GM18868 (cell line): ENCODE measurements around the gene XRCC4.
"Not testable (repeated sequence)": the region's sequence is repeated elsewhere in the genome, so short reads cannot be mapped to it uniquely, and the experiment has no call there.

Experiments used
- ATAC-seq: cut with Tn5 transposase; IDR thresholded peaks from one replicate; pipeline ENCODE4 v1.9.1; 2021; ENCODE audit warnings: mild to moderate bottlenecking, moderate library complexity; ENCODE audit not compliant: unreplicated experiment

The XRCC4 gene

DNA sequence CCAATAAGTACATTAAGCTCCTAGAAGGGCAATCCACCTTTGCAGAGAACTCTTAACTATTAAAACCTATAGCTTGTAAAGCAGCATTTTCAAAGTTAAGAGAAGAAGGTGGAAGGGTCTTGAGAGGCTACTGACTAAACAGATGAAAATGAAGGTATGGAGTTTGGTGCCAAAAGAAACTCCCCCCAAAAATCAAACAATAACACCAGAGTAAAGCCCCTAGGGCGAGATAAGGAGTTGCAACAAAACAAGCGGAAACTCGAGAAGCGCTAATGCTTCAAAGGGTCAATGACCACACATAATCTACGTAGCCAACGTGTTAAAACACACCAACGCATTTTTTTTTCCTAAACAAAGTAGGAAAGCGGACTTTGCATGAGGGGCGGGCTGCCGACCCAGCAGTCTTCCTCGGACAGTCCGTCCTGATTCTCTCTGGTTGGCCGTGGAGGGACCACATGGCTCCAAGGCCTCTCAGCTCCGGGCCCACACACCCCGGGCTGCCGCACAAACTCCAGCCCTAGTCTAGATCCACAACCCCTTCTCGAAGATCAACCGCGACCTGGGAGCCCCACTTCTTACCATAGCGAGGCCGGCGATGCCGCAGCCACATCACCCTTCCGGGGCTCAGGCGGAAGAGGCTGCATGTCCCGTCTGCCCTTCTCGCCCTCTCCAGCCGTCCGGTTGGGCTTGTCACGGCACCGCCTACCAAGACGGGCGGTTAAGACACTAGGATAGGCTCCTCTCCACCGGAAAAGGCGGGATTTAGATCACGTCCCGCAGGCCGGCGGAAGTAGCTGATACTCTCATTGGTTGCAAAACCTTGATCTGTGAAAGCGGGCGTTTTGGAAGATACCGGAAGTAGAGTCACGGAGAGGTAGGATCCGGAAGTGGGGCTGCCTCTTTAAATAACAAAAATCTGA lies at the start of gene XRCC4, which contains the start of gene TMEM167A:
XRCC4 (plus strand) TSS at position 806 of the 920 bp plus-strand sequence. CDS start 27,373 bp downstream, outside the sequence.
TMEM167A (minus strand) TSS at position 653 of the 920 bp plus-strand sequence; CDS start at position 582, 71 bp downstream.
- ATAC-seq = peak; percentile 98

DNA sequence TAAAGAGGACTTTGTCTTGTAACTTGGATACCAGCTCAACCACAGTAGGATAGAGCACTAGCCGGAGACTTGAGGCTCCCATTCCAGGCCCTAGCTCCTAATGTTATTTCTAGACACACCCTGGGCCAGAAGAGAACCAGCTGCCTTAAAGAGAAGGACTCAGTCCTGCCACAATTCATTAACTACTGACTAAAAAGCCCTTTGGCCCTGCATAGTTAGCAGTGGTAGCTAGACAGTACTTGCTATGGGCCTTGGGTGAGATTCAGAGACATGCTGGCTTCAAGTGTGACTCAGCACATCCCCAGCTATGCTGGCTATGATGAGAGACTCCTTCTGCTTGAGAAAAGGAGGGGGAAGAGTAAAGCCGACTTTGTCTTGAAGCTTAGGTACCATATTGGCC lies 47.4 kb upstream of the XRCC4 start:
- no peak for ATAC-seq

DNA sequence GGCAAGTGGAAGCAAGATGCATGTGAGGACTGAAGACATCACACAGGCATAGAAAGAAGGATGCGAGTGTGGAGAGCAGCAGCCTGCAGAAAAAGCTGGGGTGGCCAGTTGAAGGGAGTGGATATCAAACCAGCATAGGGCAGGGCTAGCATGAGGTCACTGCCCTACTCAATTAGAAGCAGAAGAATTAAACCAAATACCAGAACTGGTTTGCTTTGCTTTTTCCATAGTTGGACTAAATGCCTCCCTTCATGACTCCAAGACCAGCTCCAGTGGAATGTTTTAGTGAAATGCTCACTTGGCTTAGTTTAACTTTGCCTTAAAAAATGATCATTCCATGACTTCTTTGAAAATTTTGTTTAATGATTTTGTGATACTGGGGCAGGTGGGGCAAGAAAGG lies 46.0 kb upstream of the XRCC4 start:
- no peak for ATAC-seq

DNA sequence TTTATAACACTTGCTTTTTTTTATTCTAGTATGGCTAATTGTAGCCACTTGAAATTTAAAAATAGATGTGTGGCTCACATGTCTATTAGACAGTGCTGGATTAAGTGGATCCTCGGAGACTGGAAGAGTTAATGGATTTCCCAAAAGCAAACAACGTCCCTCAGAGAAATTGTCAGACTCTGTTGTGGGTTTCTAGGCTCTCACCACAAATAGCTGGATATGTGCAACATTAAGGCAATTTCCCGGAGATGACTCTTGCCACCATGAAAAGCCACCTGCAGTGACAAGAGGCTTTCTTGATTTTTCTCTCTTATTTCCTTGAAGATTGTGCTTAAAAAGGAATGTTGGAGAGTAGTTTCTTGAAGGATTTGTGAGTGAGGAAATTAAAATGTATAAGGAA lies 43.3 kb upstream of the XRCC4 start:
- ATAC-seq = no peak

DNA sequence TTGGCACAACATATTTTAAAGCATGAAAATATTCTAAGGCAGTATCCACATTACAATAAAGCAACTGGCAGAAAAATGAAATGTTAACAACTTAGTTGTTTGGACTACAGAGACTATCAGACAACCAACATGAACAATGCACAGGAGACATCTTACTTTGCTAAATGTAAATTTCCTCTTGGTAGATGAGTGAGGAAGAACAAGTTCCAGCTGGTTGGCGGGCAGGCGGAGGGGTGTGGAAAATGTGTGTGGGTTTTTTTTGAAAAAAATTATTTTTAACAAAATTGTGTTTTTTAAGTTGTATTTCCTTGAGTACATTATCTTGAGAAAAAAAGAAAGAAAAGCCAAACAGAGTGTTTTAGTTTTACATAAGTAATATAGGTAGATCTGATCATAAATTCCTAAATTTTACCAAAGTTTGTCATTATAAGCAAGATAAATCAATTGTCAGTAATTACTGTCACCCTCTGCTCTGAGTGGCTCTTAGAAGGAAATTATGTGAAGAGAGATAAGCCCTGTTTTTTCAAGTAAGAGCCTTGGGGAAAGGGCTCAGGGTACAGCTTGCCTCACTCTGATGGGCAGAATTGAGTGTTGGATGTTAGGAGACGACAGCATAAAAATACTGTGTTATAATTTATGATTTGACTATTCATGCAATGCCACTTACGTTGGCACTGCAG lies 42.7 kb upstream of the XRCC4 start:
- ATAC-seq = no peak

DNA sequence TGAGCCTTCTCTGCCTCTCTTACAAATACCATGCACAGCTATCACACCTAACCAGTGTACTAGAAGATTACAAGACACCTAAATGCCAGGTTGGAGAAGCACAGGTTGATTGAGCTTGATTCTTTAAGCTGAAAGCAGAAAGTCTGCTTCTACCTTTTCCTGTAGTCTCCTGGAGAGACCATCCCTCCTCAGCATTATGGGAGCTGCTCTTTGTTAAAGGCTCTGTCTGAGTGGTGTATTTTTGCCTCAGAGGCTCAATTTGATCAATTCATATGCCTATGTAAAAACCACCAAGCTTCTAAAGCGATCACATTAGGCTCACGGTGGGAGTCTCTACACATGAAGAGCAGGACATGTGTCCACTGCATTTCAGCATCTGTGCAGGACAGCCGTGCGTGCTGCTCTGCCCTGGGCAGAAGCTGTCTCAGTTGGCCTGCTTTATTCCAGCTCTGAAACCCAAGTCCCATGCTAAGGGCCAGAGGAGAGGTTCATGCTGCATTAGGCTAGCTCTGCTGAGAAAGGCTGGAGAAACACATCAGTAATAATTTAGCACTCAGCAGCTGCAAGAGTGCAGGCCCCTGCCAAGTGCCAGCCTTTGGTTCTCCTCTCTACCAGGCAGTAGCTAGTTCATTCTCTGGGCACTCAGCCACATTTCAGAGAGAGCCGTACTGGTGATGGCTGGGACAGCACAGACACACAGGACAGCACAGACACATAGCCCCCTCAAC lies 41.8 kb upstream of the XRCC4 start:
- no peak for ATAC-seq

DNA sequence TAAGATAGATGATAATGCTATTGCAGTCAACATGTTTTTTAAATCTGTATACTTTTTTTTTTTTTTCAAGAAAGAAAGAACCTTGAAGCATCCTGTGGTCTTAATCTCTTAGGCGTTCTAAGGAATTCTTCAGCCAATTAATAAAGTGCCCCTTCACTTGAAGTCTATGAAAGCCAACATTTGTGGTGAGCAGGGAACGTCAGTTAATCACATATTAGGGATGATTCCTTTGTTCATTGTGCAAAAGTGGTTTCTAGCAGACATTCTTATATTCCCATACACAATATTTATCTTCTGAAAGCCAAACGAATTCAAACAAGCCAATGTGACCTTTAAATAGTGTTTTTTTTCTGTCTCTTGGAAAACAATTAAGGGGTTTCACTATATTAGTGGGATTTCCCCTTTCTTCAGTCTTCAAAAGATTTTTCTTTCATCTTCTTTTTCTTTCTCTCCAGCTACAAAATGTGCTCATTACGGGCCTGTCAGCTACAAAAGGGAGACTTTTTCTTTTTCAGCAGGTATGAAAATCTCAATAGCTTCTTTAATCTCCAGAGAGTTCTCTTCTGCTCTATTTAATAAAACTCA lies 40.3 kb upstream of the XRCC4 start:
- no peak for ATAC-seq

DNA sequence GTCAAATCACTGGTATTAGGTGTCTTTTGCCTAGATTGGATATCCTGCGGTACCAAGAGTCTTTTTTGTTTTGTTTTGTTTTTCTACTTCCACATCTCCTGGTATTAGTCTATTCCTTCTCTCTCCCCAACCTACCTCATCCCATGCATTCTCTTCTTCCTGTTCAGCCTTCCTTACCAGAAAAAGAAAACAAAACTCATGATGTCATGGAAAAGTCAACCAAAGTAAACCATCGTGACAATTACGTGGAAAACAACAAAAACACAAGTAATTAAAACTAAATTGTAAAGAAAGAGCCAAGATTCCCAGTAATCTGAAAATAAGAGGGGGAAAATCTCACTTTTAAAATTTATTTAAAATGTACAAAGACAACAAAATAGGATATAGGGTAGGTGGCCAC lies 38.4 kb upstream of the XRCC4 start:
- ATAC-seq = no peak

DNA sequence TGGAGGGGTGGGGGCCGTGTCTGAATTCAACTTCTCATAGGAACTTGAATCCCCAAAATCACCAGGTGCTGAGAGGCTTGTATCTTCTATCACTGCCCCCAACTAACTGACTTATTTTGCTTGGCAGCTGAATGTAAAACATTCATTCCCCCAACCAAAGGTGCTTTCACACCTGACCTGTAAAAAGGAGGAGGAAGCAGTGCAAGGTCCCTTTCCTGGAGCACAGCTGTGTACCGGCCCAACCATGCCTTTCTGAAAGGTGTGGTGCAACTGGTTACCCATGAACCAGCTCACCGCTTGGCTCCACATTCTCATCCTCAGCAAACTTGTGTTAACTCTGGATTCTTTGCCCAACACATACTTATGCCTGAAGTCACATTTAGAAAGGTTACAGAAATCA lies 34.8 kb upstream of the XRCC4 start:
- ATAC-seq = no peak

DNA sequence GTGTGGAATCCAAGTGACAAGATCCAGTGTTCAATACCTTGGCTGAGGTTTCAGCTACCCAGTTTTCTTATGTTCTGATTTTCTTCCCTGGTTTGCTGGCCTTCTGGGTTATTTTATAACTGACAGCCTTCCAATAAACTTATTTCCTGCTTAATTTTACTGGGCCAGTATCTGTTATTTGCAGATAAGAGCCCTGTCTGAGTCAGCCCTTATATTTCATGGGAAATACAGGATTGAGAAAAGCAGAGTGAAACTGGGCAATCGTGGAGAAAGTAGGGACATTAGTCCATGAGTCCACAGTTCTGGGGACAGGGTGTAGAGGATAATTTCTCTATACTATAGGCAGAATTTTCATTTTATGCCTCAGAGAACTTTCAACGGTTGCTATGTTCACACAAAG lies 32.4 kb upstream of the XRCC4 start:
- no peak for ATAC-seq

DNA sequence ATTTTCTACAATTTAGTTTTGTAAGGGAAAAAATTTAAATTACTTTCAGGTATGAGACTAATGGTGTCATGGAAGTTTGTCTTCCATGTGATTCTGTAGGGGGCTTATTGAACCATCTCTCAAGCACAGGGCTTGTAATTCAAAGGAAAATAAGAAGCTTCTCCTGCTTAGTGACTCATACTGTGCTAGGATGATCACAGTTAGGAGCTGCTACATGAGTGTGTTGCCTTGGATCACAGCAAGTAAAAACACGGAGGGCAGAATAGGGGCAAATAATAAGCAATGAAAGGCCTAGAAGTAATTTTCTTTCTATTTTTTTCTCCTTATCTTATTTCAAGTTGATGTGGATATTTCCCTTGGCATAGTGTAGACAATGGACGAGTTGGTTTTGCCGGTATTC lies 29.1 kb upstream of the XRCC4 start:
- no peak for ATAC-seq

DNA sequence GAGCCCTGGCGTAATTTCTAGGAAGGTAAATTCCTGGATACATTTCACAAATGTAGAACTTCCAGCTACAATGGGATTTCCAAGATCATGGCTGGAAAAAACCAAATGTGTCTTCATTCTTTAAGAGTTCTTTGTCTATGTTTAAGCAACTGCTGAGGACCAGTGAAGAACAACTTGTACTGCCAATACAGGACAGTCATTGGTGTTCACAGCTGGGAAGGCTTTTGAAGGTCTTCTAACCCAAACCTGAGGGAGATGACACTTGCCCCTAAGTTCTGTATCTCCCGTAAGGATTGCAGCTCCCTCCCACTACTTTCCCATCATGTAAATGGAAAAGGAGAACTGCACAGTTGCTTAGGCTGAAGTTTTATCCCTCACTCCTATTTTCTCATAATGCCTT lies 28.5 kb upstream of the XRCC4 start:
- ATAC-seq = no peak

DNA sequence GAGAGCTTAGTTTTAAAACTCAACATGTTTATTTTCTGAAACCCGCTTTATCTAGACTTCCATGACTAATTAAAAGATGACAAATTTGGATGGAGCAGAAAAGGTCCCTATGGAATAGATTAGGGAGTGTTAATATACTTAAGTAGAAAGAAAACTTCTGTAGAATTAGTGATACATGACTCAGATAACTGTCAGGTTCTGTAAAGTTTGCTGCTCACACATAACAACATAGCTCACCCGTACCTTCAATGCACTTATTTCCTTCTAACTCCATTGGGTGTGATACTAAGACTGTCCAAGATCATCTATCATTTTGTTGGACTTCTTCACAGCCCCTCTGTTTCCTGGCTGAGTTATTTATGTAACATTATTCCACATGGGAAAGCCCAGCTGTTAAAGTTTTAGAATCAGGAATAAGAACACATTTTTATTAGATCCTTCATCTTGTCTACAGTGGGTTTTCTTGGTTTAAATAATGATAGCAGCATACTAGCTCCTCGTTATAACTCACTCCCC lies 27.9 kb upstream of the XRCC4 start:
- no peak for ATAC-seq

DNA sequence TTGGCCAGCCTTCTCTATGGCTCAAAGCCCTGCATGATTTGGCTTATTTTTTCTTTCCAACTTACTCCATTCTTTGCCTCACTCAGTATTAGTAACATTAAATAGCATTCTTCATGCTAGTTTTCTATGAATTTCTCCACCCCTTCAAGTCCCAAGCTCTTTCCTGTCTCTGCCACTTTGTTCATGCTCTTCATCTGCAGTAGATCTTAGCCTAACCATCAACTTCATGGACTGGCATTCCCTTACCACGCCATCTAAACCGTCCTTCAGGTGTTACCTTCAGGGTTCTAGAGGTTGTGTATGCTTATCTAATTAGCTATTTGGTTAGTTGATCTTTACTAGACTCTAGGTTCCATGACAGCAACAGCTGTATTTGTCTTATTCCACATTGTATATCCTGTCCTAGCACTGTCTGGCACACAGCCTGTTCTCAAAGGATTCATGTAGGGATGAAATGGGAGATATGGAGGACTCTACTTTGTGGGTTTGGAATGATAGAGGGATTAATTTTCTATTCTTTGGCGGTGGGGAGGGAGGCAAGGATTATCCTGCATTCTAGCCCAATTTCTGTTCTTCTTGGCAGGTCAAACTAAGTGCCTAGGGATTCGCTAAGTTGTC lies 26.5 kb upstream of the XRCC4 start:
- no peak for ATAC-seq

DNA sequence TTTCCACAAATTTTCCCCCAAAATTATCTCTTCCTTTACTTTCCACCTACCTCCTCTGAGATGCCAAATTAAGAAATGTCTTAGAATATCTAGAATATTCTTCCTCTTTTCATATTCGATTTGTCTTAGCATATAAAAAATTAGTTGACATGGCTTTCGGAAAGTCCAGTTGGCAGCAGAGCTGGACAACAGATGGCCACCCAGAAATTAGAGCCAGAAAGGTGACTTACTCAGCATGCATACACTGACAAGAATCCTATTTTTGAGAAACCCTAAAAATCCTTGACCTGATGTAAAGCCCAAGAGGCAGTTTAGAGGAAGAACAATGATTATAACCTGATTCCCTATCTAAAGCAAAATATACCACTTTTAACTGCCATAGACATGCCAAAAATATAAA lies 22.2 kb upstream of the XRCC4 start:
- no peak for ATAC-seq

DNA sequence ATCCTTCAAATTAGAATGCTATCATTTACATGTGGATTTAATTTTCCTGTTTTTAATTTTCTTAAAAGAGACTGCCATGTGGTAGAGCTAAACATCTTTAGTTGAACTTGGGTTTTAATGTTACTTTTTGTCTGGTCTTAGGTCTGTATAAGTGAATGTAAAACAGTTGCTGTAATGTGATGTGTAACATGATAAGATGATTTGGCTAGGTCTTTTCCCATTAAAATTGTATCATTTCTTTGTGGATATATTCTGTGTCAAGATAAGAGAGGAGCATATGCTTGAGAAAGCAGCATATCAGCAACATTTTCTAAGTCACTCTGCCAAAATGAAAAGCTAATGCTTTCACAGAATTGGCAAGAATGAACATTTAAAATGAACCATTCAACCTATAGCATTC lies 18.6 kb upstream of the XRCC4 start:
- no peak for ATAC-seq

DNA sequence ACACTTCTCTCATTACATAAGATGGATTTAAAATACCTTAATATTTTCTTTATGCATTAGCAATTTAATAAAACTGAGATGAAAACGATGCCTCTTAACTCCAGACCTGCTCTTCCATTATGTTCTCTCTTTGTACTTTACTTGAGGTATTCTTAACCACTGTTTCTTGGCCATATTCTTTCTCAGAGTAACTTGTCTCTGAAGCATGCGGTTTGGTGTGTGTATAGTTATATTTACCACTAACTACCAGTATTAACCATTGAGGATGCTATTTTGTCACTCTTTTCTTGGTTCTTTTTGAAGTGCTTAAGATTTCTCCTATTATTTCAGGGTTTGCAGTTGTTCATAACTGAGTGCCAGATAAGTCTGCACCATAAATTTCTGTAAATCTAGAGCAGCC lies 18.0 kb upstream of the XRCC4 start:
- no peak for ATAC-seq

DNA sequence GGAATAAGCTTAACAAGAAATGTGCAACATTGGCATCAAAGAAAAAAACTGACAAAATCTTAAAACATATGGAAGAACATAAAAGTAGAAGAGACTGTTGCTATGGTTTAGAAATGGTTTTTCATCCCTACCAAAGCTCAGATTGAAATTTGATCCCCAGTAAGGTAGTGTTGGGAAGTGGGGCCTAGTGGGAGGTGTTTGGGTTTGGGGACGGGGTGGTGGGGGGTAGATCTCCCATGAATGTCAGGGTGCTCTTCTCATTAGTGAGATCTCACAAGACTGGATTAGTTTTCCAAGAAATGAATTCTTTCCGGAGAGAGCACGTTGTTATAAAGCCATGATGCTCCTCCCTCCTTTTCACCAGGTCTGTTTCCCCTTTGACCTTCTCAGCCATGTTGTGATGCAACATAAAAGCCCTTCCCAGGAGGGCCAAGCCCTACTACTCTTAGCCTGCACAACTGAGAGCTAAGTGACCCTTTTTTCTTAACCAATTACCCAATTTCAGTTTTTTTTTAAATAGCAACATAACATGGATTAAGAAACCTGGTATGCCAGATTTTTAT lies 10.7 kb upstream of the XRCC4 start:
- no peak for ATAC-seq

DNA sequence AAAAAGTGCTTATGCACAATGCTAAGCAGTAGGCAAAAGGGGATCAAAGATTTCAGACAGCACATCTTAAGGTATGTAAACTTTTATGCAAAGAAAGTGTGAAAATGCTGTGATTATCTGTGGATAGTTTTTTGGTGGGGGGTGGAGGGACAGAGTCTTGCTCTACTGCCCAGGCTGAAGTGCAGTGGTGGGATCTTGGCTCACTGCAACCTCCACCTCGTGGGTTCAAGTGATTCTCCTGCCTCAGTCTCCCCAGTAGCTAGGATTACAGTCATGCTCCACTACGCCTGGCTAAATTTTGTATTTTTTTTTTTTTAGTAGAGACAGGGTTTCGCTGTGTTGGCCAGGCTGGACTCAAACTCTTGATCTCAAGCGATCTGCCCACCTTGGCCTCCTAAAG lies 10.0 kb upstream of the XRCC4 start:
- ATAC-seq = not testable (repeated sequence)
